Epithelial cell of prostate (primary cell): ENCODE data around the gene FLRT2.

Experiments used
- DNase-seq: peaks from one replicate; pipeline ENCODE4 v3.0.0-alpha.2; 2011; ENCODE audit warnings: low read depth, low spot score
- H3K27ac ChIP-seq: fragments of 450-650 bp; 2 replicates; pipeline ENCODE4 v1.5.1; 2017; ENCODE audit warnings: mild to moderate bottlenecking

Gene FLRT2

GRCh38 chr14:85556267-85556666 lies 26.3 kb downstream of the FLRT2 start:
- no peak for DNase-seq

DNA sequence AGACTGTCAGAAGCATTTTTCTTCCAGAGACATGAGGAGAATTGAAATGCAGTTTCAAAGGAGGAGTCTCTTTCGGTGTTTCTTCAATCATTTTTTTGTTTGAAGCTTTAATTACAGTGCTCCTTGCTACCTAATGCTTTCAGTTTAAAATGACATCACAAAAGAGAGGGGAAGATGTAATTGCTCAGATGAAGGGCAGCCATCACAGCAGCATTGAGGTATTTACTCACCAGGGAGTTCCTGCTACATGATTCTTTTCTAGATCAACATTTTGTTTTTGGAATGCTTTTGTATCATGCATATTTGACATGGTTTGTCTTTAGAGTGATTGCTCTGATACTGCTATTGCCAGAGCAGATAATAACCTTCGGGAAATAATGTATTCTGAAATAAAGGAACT lies 28.6 kb downstream of the FLRT2 start:
- DNase-seq: no peak
- no peak overlapping the region for H3K27ac ChIP-seq

More at GRCh38 chr14:85556267-85556666, 26.3 kb downstream of the FLRT2 start:
- no peak overlapping the region for H3K27ac ChIP-seq

- no peak overlapping the region for H3K27ac ChIP-seq
- DNase-seq: no peak
These were observed 32.7 kb downstream of the FLRT2 start for GRCh38 chr14:85562630-85563029.

- H3K27ac ChIP-seq: peak overlapping the region; percentile 79
- DNase-seq: no peak
These were observed 35.0 kb downstream of the FLRT2 start for GRCh38 chr14:85564841-85565527.

DNA sequence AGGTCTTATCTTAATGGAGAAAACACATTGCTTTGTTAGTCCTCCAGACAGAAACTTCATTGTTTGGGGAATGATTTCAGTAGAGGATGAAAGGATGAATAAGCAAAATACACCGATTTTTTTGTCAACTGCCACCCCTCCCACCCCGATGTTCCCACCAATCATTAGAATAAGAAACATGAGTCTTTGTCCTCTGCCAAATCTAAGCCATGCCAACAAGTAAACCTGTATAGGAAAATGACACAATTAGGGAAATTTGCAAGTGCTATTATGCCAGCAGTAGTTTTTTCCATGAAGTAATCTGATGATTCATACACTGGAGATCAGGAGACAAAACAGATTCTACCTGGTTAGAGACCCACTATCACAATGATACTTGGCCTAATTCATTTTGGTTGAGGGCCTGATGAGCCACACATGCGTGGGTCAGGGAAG lies 35.9 kb downstream of the FLRT2 start:
- DNase-seq: peak; percentile 53
- H3K27ac ChIP-seq: peak overlapping the region; percentile 79

DNA sequence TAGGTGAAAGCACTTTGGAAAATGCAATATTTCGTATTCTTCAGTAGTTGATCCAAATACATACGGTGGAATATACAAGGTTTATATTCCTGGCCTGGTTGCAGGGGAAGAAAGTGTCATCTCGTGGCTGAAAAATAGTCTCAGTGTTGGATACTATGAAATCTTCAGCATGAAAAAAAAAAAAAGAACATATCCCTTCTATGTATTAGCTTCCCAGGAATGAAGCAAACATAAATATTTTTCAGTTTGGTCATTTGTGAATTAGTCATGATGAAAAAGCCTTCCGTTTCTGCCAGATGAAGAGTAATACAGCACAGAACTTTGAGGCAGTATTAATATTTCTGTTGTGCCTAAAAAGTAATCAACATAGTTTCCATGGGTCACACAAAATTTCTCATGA lies 36.7 kb downstream of the FLRT2 start:
- DNase-seq: peak; percentile 53
- H3K27ac ChIP-seq: peak overlapping the region; percentile 79

- H3K27ac ChIP-seq: peak overlapping the region; percentile 24
- no peak for DNase-seq
These were observed 42.1 kb downstream of the FLRT2 start for GRCh38 chr14:85572011-85572410.

DNA sequence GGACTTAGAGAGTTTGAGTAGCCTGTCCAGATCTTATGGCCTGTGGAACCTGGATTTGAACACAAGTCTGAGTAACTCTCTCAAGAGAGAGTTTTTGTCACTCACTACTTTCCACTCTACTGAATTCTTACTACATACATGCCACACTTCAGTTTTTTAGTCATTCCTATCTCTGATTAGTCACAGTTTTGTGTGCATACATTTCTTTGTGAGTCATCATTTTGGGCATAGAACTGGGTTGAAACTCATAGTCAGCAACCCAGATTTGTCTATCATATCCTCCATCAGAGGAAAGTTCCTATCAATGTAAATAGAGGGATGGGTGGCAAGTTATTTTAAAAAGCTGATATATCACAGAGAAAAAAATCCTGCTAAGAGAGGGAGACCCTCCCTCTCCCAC lies 42.9 kb downstream of the FLRT2 start:
- DNase-seq: peak; percentile 60
- H3K27ac ChIP-seq: peak overlapping the region; percentile 24

DNA sequence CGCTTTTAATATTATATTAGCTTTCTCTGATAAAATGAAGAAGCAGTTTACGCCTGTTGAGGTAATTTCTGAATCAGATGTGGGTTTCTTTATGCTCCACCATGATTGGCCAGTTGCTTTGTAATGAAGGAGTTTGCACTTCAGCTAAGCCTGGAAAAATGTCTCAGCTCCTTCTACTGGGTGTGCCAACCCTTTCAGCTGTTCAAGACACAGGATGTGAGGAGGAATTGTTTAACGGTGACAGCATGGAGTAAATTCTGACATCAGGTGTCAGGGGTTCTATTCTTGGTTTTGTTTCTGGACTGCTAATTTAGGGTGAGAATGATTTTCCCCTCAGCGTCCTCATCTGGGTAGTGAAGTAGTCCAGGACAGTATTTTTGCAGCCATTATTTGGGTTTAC lies 43.5 kb downstream of the FLRT2 start:
- no peak for DNase-seq
- peak overlapping the region; percentile 24 for H3K27ac ChIP-seq

DNA sequence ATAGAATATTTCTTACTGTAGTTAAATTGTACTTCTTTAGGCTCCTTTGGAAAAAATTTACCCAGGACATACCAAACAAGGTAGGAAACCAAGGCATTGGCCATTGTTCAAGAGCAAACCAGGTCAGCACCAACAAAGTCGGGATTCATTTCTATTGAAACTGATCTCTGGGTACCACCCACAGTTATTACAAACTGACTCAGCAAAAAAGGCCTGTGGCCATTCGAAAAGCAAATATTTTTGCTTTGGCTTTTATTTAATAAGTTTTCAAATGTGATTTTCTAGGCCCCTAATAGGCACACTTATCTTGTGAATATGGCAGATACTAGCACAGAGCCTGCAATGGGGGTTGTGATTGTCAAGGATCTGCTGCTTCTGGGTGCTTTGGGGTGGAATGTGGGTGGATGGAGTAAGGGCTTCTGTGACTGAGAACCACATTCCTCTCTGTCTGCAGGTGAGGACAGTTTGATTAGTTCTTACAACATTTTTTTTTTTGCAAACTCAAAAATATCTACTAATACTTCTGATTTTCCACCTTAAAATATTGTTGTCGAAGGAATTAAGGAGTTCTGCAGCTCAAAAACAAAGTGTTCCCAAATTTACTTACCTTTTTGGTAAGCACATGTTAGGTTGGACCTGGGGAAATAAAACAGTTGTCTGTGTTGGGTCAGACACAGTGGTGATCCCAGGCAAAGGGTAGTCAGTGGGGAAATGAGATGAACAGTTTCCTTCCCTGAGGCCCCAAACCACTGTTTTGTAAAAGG lies 45.1 kb downstream of the FLRT2 start:
- DNase-seq: no peak
- H3K27ac ChIP-seq: no peak overlapping the region

DNA sequence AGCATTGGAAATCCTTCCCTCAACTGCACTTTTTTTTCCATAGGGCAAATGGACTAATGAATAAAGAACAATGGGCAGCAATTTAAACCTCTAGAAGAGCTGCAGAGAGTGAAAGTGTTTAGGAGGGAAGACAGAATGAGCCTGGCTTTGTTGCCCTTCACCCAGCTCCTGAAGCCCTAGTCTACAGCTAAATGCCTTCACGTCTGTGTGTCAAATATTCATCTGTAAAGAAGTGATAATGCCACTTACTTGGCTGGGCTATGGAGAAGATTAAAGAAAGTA lies 45.6 kb downstream of the FLRT2 start:
- DNase-seq: no peak
- H3K27ac ChIP-seq: no peak overlapping the region

DNA sequence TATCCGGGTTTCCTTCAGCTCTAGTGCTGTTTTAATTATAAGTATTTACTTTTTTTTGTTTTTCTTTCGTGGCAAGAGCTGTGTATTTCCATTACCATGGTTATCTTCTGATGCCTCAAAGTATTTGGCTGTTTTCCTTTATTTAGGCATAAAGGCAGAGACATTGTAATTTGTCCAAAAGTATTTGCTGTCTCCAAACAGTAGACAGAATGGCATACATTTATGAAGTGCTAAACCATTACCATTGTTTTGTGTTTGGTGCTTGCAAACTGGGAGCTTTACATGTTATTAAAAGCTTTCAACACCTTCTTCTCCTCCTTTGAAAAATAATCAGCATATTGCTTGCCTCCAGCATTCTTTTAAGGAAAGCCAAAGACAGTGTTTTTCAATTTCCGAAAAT lies 46.3 kb downstream of the FLRT2 start:
- no peak for DNase-seq
- H3K27ac ChIP-seq: no peak overlapping the region

- no peak for DNase-seq
- no peak overlapping the region for H3K27ac ChIP-seq
These were observed 47.1 kb downstream of the FLRT2 start for GRCh38 chr14:85576848-85577542.

GRCh38 chr14:85577543-85578114 lies 47.7 kb downstream of the FLRT2 start:
- H3K27ac ChIP-seq: no peak overlapping the region
- DNase-seq: no peak

- DNase-seq: no peak
- no peak overlapping the region for H3K27ac ChIP-seq
These were observed 48.4 kb downstream of the FLRT2 start for GRCh38 chr14:85578357-85578756.

DNA sequence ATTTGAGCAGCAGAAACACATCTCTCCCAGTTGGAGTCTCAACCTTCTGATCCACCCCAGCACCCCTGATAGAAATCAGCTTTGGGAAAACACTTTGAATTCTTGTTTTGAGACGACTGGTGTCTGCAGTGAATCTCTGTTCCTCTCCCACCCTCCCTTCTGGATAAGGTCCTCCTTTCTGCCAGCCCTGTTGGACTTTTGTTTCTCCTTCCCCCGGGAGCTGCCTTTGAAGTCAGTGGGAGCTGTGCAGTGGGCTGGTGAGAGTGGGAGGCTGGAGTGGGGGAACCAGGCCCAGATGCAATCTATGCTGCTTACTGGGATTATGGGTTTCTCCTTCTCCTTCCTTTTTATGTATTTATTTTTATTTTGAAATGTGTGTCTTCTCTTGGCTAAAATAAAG lies 49.0 kb downstream of the FLRT2 start:
- no peak for DNase-seq
- H3K27ac ChIP-seq: no peak overlapping the region

DNA sequence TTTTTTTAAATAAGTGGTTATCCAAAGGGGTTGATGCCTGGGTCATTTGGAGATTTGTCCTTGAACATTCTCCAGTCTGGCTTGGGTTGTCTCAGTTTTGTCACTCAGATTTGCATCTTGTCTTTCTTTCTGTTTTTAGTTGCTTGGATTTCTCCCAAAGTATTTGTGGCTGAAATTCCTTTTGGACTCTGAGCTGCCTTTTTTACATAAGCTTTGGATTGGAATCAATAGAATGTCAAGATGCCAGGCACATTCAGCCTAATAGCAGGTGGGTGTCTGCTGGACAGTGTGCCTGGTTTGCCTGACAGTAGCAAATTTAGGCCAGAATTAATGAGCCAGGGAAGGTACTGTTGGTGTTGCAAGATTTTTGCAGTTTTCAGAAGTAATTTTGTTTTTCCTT lies 50.0 kb downstream of the FLRT2 start:
- DNase-seq: no peak

DNA sequence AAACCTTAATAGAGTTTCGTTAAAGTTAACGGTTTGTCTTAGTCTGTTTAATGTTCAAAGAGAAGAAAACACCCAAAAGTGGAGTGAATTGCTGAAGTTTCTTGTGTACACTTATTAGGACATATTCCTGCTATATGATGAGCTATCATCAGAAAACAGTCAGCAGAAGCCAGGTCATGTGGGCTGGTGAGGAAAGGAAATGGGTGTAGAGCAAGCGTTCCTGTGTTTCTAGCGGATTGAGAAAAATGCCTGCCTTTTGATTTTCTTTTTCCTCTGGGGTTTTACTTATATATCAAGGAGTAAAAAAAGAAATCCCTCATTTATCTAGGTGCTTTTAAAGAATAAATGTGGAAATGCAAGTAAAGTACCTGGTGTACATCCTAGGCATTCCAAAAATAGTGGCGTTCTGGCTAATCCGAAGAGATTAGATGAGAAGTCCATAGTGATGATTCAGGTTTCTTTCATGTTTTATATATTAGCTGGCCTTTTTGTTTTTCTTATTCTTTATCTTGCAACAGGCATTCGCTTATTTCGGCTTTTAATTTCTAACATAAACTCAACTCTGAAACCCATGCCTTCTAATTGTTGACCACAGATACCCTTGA lies 50.7 kb downstream of the FLRT2 start:
- DNase-seq: no peak
- no peak overlapping the region for H3K27ac ChIP-seq

More for the DNA sequence above, 50.0 kb downstream of the FLRT2 start:
- H3K27ac ChIP-seq: no peak overlapping the region

DNA sequence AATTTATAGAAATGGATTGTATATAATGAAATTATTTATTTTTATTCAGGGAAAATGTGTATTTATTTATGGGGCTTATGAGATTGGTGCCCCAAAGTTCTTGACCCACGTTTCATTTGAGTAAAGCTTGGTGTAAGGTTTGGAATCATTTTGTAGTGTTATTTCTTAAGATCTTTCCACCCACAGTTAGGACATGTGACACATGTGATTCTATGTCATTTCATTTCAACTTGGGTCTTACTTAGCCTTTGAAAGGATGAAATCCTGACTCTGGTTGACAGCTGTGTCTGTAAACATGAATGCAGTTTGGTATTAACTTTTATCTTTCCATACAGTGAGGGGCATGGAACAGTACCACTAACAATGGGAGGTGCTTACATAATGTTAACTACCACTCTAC lies 51.7 kb downstream of the FLRT2 start:
- no peak for DNase-seq
- H3K27ac ChIP-seq: no peak overlapping the region

GRCh38 chr14:85583380-85583779 lies 53.4 kb downstream of the FLRT2 start:
- no peak overlapping the region for H3K27ac ChIP-seq
- DNase-seq: no peak

GRCh38 chr14:85584481-85584880 lies 54.5 kb downstream of the FLRT2 start:
- DNase-seq: no peak
- no peak overlapping the region for H3K27ac ChIP-seq
